Smooth muscle cell (in vitro differentiated cells): ENCODE data around the gene NDNF. TPM values are rescaled to one million over a fixed set of nuclear protein-coding genes. Genes with fewer than 3 reads are reported as not detected.

Source experiments
- DNase-seq: peaks from one replicate; lab custom pipeline; 2025; ENCODE audit not compliant: unreplicated experiment; lab: John Stamatoyannopoulos, UW
- H2AFZ ChIP-seq: fragments of 200-600 bp; sonication (generic); 2 replicates; pipeline ENCODE4 v1.6.0; 2016; ENCODE audit warnings: antibody characterized with exemption, low read depth, mild to moderate bottlenecking
- H3F3A ChIP-seq: fragments of 200-600 bp; sonication (generic); 2 replicates; pipeline ENCODE4 v1.6.0; 2017; ENCODE audit warnings: antibody characterized with exemption, low read depth
- H3K27ac ChIP-seq: fragments of 200-600 bp; sonication (generic); 2 replicates; pipeline ENCODE4 v1.5.1; 2016; ENCODE audit warnings: low read depth, mild to moderate bottlenecking
- H3K27me3 ChIP-seq: fragments of 200-600 bp; sonication (generic); 2 replicates; pipeline ENCODE4 v1.6.1; 2016; ENCODE audit warnings: low read depth, mild to moderate bottlenecking
- H3K36me3 ChIP-seq: fragments of 200-600 bp; sonication (generic); 2 replicates; pipeline ENCODE4 v1.5.1; 2016; ENCODE audit warnings: low read depth
- H3K4me1 ChIP-seq: fragments of 200-600 bp; sonication (generic); 2 replicates; pipeline ENCODE4 v1.5.1; 2016; ENCODE audit warnings: low read depth
- H3K4me2 ChIP-seq: fragments of 200-600 bp; sonication (generic); 2 replicates; pipeline ENCODE4 v1.6.0; 2016; ENCODE audit warnings: mild to moderate bottlenecking
- H3K4me3 ChIP-seq: fragments of 200-600 bp; sonication (generic); 2 replicates; pipeline ENCODE4 v1.5.1; 2016; ENCODE audit warnings: mild to moderate bottlenecking
- H3K79me2 ChIP-seq: fragments of 200-600 bp; sonication (generic); 2 replicates; pipeline ENCODE4 v1.6.0; 2016; ENCODE audit warnings: low read depth, mild to moderate bottlenecking
- H3K9ac ChIP-seq: fragments of 200-600 bp; sonication (generic); 2 replicates; pipeline ENCODE4 v1.6.0; 2016; ENCODE audit warnings: low read depth
- H3K9me3 ChIP-seq: fragments of 200-600 bp; sonication (generic); replicated peaks from 2 replicates; pipeline ENCODE4 v1.5.1; 2016; ENCODE audit warnings: low read depth
- H4K20me1 ChIP-seq: fragments of 200-600 bp; sonication (generic); 2 replicates; pipeline ENCODE4 v1.6.0; 2016; ENCODE audit warnings: low read depth
- WGBS: methylation state at CpG from one replicate; pipeline ENCODE4 v1.1.7; 2016; ENCODE audit warnings: low lambda C conversion rate; 5-methylcytosine and 5-hydroxymethylcytosine counted together
- polyA plus RNA-seq: library from polyadenylated mRNA; unstranded; fragments of >200 nt; fragmentation: Nextera tagmentation; extraction: Ambion mirVana; gene quantifications from 2 replicates; pipeline ENCODE4 v1.2.1, GENCODE V29; 2016
- total RNA-seq: library from RNA; depleted of rRNA; stranded (reverse); fragments of >200 nt; gene quantifications from 2 replicates; pipeline ENCODE4 v1.2.3, GENCODE V29; 2014
- TF ChIP-seq, protein P1 (sequence below): fragments of 200-600 bp; sonication (generic); IDR thresholded peaks from 2 replicates; pipeline ENCODE4 v1.5.1; 2017; ENCODE audit warnings: borderline replicate concordance, mild to moderate bottlenecking, antibody characterized with exemption; ENCODE audit not compliant: insufficient read depth, poor library complexity, severe bottlenecking

The NDNF gene
- total and polyA plus RNA-seq, 2 experiments from 2014 or later = 8.4 to 11.0 TPM

DNA sequence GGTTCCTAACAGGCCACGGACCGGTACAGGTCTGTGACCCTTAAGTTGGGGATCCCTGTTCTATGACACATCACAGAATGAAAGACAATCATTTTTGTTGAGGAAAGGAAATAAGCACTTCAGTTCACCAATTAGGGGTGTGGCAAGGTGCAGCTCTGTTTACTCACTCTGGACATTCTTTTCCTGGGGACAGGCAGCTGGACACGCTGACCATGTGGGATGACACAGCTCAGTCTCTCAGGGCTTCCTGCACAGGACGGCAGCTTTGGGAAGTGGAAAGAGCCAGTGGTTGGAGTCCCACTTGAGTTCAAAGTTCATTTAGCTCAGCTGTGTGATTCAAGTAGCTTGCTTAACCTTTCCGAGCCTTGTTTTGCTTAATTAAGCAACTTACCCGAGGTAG lies 55.7 kb downstream of the NDNF start:
- TF ChIP-seq, protein P1, sequence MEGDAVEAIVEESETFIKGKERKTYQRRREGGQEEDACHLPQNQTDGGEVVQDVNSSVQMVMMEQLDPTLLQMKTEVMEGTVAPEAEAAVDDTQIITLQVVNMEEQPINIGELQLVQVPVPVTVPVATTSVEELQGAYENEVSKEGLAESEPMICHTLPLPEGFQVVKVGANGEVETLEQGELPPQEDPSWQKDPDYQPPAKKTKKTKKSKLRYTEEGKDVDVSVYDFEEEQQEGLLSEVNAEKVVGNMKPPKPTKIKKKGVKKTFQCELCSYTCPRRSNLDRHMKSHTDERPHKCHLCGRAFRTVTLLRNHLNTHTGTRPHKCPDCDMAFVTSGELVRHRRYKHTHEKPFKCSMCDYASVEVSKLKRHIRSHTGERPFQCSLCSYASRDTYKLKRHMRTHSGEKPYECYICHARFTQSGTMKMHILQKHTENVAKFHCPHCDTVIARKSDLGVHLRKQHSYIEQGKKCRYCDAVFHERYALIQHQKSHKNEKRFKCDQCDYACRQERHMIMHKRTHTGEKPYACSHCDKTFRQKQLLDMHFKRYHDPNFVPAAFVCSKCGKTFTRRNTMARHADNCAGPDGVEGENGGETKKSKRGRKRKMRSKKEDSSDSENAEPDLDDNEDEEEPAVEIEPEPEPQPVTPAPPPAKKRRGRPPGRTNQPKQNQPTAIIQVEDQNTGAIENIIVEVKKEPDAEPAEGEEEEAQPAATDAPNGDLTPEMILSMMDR = no peak
- Histone ChIP-seq H3K9me3 (no peaks in the 10 kb centered on the region), H3K4me1 (no peaks in the 10 kb centered on the region), H3K4me2 (no peak overlapping the region), H3K27ac (no peak overlapping the region), H3K9ac (no peak overlapping the region), H2AFZ (no peak overlapping the region), H3K79me2 (no peaks in the 10 kb centered on the region), H3F3A (no peaks in the 10 kb centered on the region), H4K20me1 (no peaks in the 10 kb centered on the region), H3K36me3 (no peaks in the 10 kb centered on the region), H3K27me3 (no peaks in the 10 kb centered on the region), H3K4me3 (no peak overlapping the region)
- DNase-seq = no peak
- WGBS = 89% methylated on average over 6 of the region's 6 CpGs

DNA sequence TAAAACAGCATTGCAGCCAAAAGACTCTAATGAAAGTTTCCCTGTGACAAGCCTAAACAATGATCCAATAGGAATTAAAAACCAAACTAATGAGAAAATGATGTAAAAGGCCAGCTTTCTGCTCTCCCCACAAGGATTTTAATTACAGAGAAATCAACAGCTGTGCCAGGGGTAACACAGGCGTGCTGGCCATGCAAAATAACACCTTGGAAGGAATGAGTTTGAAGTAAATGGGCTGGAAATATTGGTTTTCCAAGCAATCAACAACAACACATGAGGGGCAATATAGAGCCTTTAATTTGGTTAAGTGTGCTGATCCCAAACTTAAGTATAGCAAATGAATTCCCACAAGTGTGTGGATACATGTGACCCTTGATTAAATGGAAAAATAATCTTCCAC lies 56.9 kb downstream of the NDNF start:
- Histone ChIP-seq H3K36me3 (no peaks in the 10 kb centered on the region), H3K4me1 (no peaks in the 10 kb centered on the region), H3K4me3 (no peak overlapping the region), H3K79me2 (no peaks in the 10 kb centered on the region), H3F3A (no peaks in the 10 kb centered on the region), H3K4me2 (no peak overlapping the region), H3K9me3 (no peaks in the 10 kb centered on the region), H3K9ac (no peak overlapping the region), H4K20me1 (no peaks in the 10 kb centered on the region), H3K27me3 (no peaks in the 10 kb centered on the region), H2AFZ (no peak overlapping the region), H3K27ac (no peak overlapping the region)
- 97% methylated on average over 1 of the region's 1 CpG for WGBS
- DNase-seq = no peak
- TF ChIP-seq, protein P1 = no peak

DNA sequence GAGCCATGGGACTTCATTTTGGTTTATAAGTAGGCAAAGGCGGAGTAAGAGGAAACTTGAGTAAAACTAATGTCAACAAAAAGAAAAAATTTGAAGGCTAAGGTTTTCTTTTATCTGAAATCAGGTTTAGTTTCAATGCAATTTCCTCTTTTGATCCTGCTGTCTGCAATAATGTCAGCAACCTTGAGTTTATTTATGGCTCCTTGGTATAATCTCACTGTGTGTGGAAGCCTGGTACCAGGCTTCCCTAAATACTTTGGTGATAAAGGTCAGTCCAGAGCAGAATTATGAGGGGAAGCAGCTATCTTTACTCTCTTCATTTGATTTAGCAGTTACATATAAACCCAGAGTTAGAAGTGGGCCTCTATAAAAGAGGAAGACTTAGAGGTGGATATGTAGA lies 57.8 kb downstream of the NDNF start:
- 92% methylated on average over 1 of the region's 1 CpG for WGBS
- Histone ChIP-seq H3K79me2 (no peaks in the 10 kb centered on the region), H3K4me2 (no peak overlapping the region), H3K9ac (no peak overlapping the region), H2AFZ (no peak overlapping the region), H3K4me3 (no peak overlapping the region), H3K36me3 (no peaks in the 10 kb centered on the region), H4K20me1 (no peaks in the 10 kb centered on the region), H3K4me1 (no peaks in the 10 kb centered on the region), H3F3A (no peaks in the 10 kb centered on the region), H3K9me3 (no peaks in the 10 kb centered on the region), H3K27ac (no peak overlapping the region), H3K27me3 (no peaks in the 10 kb centered on the region)
- no peak for DNase-seq
- TF ChIP-seq, protein P1 = no peak

DNA sequence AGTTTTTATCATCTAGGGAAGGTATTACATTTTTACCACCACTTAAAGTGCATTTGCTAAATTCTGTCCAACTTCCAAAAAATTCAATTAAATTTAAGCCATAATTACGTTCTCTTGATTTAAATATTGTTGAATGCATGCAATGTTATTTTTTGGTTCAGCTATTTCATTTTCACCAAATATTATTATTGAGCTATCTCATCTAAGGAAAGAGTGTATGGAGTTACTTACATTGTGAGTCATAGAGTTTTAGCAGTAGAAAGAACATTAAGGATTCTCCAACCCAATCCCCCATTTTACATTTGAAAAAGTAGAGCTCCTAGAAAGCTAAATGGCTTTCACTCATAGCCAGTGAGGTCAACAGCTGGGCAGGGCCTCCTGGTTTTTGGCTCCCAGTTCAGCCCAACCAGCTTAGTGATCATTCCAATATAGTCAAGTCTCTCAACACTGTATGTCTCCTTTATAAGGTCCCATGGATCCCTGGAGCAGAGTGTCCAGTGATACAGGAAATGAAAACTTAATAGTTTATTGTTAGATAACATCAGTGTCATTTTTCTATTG lies 60.5 kb downstream of the NDNF start:
- no peaks in the 10 kb centered on the region for H3K79me2 ChIP-seq
- H3K4me1 ChIP-seq = no peaks in the 10 kb centered on the region
- no peak for DNase-seq
- H3K4me3 ChIP-seq = no peak overlapping the region
- 89% methylated on average over 1 of the region's 1 CpG for whole genome bisulfite sequencing
- H3K4me2 ChIP-seq = no peak overlapping the region
- no peaks in the 10 kb centered on the region for H3K36me3 ChIP-seq
- H3F3A ChIP-seq = no peaks in the 10 kb centered on the region
- no peak overlapping the region for H2AFZ ChIP-seq
- H3K9me3 ChIP-seq = no peaks in the 10 kb centered on the region
- H3K9ac ChIP-seq = no peak overlapping the region
- no peak overlapping the region for H3K27ac ChIP-seq
- no peaks in the 10 kb centered on the region for H3K27me3 ChIP-seq
- TF ChIP-seq, protein P1 = no peak
- H4K20me1 ChIP-seq = no peaks in the 10 kb centered on the region
